Activated T-helper 9 cell treated with anti-CD3 and anti-CD28 coated beads, Interleukin-2, amount 50 U/mL, for 16 hours (primary cell): Measurements from ENCODE around the gene SPINT1.

Experiments
- DNase-seq: peaks from one replicate; pipeline ENCODE4 v3.0.0-alpha.2; 2020; ENCODE audit warnings: low read depth

Gene SPINT1

GRCh38 chr15:40893019-40893670 lies 49.3 kb downstream of the SPINT1 start:
- no peak for DNase-seq

DNA sequence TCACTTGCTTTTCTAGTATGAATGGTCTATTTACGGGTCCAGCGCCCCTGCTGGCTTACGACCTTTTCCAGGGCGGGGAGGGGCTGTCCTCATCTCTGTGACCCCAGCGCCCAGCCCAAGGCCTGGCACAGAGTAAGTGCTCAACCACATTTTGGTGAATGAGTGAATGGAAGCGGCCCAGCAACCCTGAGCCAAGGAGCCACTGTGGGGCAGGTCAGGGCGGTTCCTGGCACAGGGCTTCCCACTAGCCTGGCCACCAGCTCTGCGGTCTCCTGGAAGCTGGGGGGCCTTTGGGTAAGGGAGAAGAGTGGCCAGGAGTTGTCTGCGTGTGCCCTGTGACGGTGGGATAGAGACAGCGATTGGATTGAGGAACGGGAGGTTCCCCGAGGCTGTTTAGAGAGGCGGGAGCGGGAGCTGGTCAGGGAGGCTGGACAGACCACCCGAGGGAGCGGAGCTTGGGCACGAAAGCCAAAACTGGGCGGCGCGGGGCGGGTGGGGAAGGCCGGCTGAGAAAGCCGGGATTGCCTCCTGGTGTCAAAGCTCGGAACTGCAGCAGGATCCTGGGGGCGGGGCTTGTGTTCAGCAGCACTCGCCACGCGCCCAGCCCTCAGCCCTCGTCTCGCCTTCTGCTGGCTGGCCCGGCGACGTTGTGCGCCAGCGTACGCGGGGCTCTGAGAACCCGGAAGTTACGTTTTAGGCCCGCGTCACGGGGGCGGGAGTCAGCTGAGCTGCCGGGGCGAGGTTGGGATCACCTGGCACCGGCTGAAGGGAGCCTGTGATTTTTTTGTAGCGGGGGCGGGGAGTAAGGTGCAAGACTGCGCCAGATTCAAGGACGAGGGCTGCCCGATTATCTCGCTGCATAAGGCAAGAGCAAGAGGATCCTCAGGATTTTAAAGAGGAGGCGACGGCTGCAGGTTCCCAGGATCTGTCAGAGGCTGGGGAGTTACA lies 50.2 kb downstream of the SPINT1 start, which contains the start of gene VPS18:
TSS of gene VPS18 (plus strand) at position 718 of the 948 bp plus-strand sequence. CDS start 319 bp downstream, outside the sequence.
- peak; percentile 98 for DNase-seq

DNA sequence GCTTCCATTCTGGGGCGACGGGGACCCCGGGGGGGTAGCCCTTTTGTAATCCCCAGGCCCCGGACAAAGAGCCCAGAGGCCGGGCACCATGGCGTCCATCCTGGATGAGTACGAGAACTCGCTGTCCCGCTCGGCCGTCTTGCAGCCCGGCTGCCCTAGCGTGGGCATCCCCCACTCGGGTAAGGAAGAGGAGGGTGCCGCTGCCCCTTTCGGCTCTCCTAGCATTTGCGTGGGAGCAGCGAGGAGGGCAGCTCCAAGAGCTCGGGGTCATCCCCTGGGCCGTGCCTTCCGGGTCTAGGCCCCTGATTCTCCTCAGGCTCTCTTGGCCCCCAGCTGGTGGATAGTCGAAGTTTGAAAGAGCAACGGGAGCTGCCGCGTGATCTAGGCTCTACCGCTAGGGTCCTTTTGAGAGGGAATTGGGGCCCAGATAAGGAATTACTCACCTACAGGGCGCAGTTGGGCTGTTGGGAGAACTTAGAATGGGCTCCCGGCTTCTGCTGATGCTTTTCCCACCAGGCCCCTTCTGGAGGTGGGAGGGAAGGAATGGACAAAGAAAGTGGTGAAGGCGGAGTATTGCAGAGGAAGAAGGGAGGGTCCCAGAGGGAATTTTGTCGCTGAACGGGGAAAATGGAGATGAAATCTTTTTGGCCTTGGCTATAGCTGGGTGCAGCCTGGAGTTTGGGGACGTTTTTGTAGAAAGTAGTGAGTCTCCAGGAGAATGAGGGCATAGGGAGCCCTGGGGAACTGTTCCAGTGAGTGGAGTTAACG lies 51.0 kb downstream of the SPINT1 start:
- peak; percentile 54 for DNase-seq

DNA sequence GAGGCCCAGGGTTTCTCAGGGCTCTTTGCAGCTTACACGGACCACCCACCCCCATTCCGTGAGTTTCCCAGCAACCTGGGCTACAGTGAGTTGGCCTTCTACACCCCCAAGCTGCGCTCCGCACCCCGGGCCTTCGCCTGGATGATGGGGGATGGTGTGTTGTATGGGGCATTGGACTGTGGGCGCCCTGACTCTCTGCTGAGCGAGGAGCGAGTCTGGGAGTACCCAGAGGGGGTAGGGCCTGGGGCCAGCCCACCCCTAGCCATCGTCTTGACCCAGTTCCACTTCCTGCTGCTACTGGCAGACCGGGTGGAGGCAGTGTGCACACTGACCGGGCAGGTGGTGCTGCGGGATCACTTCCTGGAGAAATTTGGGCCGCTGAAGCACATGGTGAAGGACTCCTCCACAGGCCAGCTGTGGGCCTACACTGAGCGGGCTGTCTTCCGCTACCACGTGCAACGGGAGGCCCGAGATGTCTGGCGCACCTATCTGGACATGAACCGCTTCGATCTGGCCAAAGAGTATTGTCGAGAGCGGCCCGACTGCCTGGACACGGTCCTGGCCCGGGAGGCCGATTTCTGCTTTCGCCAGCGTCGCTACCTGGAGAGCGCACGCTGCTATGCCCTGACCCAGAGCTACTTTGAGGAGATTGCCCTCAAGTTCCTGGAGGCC lies 55.8 kb downstream of the SPINT1 start:
- no peak for DNase-seq

DNA sequence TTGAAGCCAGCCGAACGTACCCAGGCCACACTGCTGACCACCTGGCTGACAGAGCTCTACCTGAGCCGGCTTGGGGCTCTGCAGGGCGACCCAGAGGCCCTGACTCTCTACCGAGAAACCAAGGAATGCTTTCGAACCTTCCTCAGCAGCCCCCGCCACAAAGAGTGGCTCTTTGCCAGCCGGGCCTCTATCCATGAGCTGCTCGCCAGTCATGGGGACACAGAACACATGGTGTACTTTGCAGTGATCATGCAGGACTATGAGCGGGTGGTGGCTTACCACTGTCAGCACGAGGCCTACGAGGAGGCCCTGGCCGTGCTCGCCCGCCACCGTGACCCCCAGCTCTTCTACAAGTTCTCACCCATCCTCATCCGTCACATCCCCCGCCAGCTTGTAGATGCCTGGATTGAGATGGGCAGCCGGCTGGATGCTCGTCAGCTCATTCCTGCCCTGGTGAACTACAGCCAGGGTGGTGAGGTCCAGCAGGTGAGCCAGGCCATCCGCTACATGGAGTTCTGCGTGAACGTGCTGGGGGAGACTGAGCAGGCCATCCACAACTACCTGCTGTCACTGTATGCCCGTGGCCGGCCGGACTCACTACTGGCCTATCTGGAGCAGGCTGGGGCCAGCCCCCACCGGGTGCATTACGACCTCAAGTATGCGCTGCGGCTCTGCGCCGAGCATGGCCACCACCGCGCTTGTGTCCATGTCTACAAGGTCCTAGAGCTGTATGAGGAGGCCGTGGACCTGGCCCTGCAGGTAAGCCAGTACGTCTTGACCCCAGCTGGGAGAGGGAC lies 56.6 kb downstream of the SPINT1 start:
- DNase-seq = no peak

GRCh38 chr15:40901053-40901443 lies 57.2 kb downstream of the SPINT1 start:
- no peak for DNase-seq

GRCh38 chr15:40902605-40903561 lies 59.0 kb downstream of the SPINT1 start:
- DNase-seq = no peak

GRCh38 chr15:40904552-40905201 lies 60.8 kb downstream of the SPINT1 start:
- DNase-seq = no peak

DNA sequence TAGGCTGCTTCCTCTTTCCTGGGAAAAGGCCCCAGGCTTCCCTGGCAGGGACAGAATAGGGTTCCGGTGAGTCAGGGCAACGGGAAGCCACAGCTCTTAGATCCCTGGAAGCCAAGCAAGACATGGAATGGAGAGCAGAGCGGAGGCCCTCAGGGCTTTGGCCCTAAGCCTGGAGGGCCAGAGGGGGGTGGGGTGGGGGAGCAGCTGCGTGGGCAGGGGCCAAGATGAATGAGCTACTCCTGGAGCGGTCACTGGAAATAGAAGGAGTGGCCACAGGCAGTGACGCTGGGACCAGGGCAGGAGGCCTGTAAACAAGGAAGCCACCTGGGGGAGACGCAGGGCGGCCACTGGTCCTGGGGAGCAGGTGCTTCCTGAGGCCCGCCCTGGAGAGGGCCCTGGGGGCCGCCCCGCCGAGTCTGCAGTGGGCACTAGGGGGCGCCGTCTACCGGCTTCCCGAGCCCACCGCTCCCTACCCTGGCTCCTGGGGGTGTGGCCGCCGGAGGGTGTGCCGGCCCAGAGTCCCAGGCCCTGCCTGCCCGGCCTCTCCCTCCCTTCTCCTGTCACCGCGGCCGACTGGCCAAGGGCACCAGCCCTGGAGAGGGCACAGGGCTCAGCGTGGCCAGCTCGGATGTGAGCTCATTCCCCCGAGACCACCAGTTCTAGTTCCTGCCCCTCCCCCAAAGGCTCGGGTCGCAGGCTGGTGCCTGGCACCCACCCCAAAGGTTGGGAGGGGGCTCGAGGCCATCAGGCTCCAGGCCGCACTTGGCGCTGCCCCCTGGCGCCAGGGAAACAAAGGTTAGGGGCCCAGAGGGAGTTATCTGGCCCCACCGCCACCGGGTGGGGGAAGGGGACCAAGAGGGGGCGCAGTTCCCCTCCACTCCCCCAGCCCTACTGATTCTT lies 62.5 kb downstream of the SPINT1 start:
- peak; percentile 70 for DNase-seq

GRCh38 chr15:40906991-40907802 lies 63.3 kb downstream of the SPINT1 start:
- no peak for DNase-seq
